DMS53 treated with DMSO at 0.1 percent for 48 hours (cell line): ENCODE results near the gene MYO1E.
"Not testable (repeated sequence)": the region's sequence is repeated elsewhere in the genome, so short reads cannot be mapped to it uniquely, and the experiment has no call there.

Experiments
- DNase-seq: peaks from one replicate; lab custom pipeline; 2025; ENCODE audit not compliant: unreplicated experiment; lab: John Stamatoyannopoulos, UW

The MYO1E gene

DNA sequence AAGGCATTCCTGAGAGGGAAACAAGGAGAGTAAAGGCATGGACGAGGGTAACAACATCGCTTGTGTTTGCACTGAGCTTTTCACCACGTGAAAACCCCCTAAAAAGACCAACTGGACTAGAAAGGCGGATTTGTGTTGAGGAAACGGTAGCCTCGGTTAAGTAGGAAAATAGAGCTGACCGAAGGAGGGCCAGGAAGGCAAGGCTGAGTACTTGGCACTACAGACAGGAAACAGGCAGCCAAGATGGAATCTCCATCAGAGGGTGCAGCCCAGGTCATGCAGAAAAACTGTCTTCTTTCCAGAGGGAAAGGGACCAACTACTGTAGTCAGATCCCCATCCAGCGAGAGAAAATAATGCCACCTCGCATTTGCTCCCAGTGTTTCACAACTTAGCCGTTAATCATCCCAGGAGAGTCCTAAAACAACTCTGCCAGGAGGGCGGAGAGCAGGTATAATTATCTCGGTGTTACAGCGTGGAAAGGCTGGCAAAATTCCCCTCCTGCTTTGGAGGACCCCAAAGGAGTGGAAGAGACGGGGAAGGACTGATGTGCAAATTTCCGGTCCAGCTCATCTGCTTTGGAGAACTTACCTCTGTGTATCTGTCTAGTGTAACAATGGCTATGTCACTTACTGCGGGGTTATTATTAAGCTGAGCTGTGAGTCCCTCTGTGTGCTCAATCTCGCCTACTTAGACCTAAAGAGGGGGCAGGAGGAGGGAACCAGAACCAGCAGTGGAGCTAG, 77.2 kb downstream of the MYO1E start:
- no peak for DNase-seq

DNA sequence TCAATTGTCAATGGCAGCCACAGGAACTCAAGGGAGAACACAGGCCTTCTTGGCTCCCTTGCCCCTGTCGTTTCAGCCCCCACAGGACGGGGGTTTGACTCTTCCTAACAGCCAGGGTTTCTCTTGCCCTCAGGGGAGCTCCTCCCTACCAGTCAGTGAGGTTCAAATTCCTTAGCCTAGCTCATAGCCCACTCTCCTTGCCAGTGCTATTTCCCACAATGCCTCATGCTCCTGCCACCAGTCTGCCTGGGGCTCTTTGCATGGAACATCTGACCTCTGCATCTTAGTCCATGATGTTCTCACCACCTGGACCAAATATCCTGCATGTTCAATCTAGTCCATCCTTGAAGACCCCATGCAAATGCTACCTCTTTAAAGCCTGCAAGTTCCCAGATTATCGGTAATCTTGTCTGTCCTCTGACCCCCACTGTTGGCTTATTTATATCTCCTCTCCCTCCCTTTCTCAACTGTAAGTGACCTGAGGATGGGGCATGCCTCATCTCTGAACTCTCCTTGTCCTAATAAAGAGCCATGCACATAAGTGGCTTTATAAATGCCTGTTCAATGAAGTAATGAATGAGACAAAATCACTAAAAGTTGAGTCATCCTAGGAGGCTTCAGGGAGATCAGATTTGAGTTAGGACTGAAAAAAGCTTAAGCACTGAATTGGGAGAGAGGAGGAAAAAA, 78.0 kb downstream of the MYO1E start:
- no peak for DNase-seq

DNA sequence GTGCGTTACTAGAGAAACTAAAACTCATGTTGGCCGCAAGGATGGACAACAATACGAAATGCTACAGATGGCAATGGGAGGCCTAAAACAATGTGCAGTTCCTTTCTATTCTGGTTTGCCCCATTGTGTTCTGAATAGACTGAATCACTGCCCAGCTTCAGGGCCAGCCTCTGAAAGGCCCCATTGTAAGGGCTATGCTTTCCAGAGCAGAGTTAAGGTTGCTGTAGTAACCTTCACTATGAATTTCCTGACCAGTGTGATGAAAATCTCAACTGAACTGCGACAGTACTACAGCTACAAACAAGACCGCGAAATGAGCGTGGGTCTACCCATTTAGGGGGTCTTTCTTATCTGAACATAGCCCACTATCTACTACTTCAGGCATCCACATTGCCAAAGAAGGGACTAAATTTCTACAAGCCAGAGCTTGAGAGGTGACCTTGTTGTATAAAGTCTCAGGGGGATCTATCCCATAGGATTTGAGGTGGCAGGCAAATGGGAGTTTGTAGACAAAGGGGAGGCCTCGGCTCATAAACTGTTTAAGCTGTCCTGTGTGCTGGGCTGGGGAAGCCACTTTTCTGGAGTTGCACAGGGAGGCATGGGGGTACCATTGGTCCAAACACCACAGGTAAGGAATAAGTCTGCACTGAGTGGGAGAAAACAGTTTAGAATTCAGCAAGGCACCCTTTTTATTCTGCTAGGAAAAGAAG, 80.1 kb downstream of the MYO1E start:
- DNase-seq: no peak

DNA sequence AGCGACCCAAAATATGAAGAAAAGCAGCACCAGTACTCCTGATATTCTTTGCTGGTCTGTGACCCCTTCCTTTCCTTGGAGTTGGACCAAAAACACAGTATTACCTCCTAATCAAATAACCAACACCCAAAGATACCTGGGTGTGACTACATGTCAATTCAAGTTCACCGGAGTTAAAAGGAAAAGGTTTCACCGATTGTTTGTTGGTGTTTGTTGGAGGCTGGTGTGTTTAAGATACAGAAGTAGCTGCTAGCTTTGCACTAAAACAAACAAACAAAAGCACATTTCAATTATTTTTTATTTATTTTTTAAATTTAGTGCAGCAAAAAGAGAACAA, 81.5 kb downstream of the MYO1E start:
- no peak for DNase-seq

DNA sequence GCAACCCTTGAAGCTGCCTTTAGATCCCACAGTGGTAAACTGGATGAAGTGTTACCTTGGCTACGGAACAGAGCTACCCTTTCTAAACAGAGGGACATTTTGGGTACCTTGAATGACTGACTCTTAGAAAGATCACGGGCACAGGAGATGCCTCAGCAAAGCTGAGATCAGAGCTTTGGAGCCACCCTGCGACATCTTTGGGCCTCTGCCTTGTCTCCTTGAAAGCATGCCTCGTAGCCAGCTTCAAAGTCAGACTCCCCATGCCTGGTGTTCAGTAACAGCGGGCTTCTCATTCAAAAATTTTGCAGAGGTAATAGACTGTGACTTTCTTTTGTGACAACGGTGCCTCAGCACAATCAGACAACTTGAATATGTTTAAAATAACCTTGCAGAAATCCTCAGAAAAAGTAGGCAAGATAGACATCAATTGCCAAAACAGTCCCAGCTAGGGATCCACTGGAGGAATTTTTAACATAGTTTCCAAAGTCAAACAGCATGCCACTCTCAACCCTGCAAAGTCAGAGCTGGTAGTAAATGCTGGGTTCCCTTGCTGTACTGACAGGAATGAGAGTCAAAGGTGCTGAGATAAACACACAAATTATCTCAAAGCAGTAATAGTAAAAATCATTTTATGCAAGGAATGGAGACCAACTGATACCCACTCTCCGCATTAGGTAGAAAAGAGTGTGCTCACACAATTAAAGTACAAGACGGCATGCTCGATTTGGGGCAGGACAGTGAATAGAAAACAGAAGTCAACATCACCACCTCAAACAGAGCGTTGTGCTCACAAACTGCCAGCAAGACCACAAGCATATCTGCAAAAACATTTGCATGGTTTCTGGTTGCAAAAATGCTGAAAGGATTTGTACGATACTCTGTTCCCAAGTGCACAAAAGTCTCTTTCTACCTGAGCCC, 82.1 kb downstream of the MYO1E start:
- no peak for DNase-seq

DNA sequence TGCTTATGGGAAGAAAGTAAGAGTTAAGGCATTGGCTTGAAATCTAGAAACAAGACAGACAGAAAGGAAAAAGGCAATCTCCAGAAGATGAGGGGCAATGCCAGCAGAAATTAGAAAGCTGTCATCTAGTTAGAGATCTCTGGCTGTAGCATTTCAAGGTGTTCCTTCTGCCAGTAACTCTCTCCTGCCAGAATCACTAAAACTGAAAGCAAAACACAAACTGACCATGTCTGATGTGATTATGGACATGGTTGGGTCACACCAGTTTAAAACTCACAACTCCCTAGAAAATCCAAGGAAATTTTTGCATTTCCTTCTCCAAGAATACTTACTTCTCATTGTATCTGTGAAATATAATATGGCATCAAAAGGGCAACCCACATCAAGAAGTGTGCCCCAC, 83.1 kb downstream of the MYO1E start:
- no peak for DNase-seq

DNA sequence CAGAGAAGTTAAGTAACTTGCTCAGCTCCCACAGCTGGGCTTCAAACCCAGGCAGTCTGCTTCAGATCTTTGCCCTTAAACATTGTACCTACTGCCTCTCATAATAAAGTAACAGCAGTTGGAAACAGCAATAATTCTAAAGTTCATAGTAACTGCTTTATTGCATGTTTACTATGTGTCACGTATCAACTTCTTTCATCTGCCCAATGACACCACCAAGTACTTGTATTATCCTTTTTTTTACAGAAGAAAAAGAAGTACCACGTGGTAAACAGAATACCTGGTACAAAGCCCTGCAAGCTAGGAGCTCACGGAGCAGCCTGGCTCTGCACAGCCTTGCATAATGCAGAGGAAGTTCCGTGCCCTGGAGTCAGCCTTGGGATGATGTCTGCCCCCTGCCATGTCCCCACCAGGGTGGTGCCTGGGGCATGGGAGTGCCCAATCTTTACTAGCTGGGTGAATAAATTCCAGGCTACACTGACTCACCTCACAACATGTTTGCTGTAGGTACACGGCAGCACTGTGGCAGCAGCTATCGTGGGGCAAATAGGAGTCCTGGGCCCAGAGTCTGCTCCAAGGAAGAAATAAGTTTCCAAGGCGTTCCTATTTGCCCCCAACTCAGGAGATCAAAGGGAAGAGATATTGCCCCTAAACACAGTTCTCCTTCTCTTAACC, 88.8 kb downstream of the MYO1E start:
- no peak for DNase-seq

DNA sequence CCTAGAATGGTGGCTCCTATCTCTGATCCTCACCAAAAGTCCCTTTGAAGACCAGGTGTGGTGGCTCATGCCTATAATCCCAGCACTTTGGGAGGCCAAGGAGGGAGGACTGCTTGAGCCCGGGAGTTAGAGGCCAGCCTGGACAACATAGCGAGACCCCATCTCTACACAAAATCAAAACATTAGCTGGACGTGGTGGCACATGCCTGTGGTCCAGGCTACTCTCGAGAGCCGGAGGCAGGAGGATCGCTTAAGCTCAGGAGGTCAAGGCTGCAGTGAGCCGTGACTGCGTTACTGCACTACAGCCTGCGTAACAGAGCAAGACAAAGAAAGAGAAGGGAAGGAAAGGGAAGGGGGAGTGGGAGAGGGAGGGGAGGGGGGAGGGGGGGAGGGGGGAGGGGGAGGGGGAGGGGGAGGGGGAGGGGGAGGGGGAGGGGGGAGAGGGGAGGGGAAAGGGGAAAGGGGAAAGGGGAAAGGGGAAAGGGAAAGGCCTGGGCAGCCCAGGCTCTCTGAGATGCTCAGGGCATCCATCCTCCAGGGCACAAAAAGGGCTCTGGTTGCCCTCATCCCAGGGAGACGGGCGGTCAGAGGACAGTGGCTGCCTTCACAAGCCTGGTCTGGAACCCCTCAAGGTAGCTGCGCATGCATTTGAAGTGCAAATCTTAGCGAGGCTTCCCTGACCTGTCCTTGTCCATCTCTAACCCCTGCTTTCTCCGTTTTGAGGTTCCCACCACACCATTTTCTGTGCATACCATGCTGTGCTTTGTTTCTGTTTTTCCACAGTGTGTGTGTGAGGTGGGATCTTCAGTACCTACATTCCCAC, 89.9 kb downstream of the MYO1E start:
- no peak for DNase-seq

DNA sequence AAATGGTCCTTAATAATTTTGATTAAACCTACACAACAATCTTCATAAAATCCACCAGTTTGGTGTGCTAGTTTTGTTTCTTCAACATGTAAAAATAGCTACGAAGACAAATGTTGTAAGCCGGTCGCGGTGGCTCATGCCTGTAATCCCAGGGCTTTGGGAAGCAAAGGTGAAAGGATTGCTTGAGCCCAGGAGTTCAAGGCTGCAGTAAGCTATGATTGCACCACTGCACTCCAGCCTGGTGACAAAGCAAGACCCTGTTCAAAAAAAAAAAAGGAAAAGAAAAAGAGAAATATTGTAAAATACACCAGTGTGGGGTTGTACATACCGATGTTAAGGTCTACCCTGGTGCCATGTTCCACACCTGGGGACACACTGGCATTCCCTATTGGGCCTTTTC, 91.0 kb downstream of the MYO1E start:
- no peak for DNase-seq

DNA sequence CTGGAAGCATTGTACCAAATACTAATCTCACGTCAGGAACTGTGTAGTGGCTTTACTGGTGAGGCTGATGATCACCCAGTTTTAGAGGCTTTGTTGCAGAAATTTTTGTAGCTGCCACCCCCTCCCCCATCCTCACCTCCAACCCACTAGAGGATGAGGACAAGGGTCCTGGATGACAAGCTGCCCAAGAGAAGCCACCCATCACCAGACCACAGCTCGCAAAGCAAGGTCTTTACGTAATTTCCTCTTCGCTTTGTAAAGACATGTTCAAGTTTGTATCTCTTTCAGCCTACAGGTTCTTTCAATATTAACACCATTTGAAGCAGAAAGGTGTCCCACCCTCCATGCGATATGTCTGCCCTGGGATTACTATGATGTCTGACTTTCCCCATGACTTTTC, 91.8 kb downstream of the MYO1E start:
- no peak for DNase-seq

DNA sequence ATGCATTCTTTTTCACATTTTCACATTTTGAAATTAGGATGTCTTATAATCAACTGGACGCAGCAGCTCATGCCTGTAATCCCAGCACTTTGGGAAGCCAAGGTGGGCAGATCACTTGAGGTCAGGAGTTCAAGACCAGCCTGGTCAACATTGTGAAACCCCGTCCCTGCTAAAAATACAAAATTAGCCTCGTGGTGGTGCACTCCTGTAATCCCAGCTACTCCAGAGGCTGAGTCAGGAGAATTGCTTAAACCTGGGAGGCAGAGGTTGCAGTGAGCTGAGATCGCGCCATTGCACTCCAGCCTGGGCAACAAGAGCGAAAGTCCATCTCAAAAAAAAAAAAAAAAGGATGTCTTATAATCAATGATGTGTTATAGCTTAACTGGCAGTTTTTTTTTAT, 92.4 kb downstream of the MYO1E start:
- not testable (repeated sequence) for DNase-seq

DNA sequence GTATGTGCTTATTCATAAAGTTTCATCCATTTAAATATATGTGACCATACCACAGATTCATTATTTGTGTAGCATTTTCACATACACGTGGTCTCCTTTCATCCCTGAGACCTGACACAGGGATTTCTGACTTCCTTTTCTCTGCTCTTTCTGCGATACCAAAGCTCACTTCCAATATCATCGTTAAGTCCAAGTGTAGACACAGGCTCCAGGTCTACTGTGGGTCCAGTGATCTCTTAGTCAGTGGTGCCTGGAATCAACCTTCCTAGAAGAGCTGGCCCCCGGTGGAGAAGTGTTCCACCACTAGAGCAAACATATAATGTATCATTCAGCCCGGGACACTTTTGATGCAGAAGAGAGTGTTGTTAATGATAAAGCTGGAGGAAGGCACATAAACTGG, 93.6 kb downstream of the MYO1E start:
- no peak for DNase-seq

DNA sequence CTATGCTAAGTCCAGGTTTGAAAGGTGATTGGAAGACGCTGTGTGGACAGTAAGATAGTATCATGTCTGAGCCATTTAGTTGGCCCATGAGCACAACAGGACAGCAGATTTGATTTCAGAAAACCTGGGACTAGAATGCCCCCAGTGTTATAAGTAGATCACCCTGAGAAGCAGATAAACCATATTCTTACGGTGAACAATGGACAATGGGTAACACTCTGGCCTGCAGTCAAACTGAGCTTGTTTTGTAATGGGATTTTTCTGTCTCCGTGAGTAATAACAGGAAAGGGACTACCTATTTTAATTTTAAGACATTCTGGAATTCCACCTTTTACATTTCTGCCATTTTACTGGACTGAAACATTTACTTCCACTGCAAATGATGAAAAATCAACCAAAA, 94.6 kb downstream of the MYO1E start:
- DNase-seq: no peak

DNA sequence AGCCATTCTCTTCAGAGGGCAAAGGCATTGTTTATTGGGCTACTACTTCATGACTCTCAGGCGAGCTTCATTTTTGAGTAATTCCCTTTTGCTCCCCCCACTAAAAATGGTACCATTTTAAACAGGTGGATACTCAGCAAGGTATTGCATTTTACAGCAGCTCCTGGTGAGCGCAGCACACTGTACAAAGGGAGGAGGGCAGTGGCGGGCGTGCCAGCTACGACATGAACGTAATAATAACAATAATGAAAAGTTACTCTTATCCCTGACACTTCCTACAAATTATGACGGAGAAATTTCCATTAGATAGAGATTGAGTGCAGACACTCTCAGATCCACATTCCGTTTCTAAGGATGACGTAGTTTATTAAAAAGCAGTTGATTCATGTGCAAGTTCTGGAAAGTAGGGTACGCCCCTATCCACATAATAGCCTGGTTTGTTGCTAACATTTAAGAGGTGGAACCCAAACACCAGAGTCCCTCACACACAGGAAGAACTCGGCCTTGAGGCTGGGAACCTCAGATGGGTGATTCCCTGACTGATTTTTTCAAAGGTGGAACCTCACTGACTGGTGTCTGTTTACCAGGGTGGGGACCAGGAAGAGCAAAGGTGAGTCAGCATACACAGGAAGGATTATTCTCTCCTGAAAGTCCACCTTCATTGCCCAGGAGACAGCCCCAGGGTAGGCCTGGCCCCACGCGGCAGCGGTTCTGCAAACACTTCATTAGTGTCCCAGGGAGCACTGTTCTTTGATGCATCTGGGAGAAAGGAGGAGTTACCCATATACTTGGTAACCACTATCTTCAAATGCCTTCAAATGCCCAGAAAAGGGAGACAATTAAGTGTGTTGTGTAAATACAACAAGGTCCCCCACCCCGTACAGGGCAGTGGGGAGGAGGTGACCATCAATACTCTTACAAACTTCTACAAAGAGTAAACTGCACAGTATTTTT, 96.2 kb downstream of the MYO1E start:
- peak; percentile 68 for DNase-seq

DNA sequence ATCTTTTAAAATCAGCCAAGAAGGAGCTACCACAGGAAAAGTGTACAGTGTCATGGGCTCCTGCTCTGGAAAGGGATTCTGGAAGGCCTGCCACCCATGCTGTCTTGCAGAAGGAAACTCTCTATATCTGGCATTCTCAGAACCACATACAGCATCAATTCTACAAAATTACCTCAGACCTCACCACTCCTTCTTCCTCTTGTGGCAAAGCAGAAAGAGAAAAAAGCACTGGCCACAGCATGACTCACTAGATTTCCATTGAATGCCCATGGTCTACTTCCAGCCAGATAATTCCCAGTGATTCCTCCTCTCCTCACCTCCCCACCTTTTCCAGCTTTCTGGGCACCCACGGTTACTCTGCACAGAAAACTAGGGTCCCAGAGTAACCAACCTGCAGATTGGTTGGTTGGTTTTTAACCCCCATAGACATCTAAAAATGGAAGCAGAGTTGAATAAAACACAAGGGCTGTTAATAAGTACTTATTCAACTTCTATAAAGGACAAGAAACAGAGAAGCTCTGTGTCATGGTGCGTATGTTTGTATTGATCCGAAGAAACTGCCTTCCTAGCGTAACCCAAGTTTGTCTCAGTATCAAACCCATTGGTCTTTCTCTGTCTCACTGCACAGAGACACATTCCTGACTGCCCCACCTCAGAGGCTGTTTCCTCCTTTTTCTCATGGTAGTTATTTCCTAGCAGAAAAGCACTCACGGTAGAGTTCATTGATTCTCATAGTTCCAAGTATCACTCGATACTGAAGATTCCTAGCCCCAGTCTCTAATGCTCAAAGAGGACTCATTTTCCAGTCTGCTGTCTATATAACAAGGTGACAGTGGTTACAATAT, 98.3 kb downstream of the MYO1E start:
- DNase-seq: no peak

DNA sequence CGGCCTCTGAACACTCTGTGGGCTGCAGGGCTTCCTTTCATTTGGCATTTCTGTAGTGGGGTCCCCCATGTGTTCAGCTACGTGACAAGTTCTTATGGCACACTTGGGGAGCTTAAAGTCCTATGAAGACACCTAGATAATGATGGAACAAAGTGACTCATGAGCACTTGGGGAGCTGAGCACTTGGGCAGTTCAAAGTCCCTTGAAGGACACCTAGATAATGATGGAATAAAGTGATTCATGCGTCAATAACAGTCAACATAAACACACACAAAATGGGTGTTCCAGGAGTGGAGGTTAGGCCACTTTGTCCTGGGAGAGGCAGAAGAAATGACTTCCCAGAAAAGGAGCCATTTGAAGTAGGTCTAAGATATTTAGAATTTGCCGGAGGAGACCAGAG, 99.4 kb downstream of the MYO1E start:
- no peak for DNase-seq

DNA sequence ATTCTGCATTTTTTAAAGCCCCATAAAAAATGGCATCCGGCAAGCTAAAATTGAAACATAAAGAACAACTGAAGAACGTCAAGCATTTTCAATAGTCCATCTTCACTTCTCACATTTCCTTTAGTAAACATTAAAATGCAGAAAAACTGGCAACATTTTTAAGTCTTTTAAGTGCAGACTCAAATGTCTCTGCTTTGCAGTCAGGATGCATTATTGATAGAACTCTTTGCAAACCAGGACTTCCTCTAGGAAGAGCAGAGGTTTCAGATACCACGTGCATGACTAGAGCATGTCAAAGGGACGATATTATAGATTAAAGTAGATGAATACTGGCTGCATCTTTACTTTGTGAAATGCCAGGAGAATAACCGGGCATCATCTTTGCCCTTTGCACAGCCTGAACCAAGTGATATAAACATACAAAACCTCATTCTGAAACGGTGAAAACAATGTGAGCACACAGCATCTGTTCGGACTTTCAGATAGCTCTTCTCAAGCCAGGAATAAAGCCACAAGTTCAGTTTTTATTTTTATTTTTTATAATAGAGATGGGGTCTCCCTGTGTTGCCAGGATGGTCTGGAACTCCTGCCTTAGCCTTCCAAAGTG, 101.0 kb downstream of the MYO1E start:
- no peak for DNase-seq
